Measurements from ENCODE around the gene SORCS3. TPM values are rescaled to one million over a fixed set of nuclear protein-coding genes. Genes with fewer than 3 reads are reported as not detected.

SORCS3 gene
- total RNA-seq, 1 donor from 2014 or later = not detected

DNA sequence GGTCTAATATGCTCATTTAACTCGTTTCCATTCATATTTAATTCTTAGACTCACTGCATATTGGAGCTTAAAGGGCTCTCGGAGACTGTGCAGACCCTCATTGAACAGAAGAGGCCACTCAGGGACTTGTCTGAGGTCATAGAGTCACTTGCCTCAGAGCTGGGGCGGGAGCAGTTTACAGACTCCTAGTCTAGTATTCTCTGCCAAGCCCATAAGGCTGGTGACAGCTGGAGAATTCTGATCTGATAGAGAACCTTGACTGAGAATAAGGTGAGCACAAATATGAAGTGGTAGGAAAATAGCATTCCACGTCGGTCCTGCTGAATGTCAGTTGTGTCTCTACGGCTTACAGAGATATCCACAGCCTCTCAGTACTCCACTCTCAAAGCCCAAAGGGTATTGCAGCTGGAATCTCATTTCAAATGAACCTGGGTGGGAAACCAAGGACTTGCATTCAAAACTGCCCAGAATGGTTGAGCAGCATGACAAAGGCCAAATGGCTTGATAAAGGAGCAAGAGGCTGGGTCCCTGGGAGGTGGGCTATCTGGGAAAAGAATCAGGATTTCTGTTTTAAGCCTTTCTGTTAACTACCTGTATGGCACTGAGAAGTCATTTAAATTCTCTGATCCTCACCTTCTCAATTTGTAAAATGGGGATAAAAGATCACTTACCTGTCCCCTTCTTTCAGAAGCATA, 283.2 kb downstream of the SORCS3 start:
- Mint-ChIP-seq H3K27me3 (ENCODE audit: low read depth) (no peaks in the 10 kb centered on the region), H3K4me3 (ENCODE audit: unreplicated experiment) (no peak overlapping the region), H3K36me3 (ENCODE audit: low read depth) (no peaks in the 10 kb centered on the region), H3K27ac (ENCODE audit: unreplicated experiment) (no peak overlapping the region), H3K9me3 (ENCODE audit: low read depth) (no peaks in the 10 kb centered on the region), H3K4me1 (ENCODE audit: low read depth) (no peaks in the 10 kb centered on the region)
- TF ChIP-seq, protein P1, sequence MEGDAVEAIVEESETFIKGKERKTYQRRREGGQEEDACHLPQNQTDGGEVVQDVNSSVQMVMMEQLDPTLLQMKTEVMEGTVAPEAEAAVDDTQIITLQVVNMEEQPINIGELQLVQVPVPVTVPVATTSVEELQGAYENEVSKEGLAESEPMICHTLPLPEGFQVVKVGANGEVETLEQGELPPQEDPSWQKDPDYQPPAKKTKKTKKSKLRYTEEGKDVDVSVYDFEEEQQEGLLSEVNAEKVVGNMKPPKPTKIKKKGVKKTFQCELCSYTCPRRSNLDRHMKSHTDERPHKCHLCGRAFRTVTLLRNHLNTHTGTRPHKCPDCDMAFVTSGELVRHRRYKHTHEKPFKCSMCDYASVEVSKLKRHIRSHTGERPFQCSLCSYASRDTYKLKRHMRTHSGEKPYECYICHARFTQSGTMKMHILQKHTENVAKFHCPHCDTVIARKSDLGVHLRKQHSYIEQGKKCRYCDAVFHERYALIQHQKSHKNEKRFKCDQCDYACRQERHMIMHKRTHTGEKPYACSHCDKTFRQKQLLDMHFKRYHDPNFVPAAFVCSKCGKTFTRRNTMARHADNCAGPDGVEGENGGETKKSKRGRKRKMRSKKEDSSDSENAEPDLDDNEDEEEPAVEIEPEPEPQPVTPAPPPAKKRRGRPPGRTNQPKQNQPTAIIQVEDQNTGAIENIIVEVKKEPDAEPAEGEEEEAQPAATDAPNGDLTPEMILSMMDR (IDR thresholded peaks at IDR 0.05) = no peak
- DNase-seq (ENCODE audit: low spot score) = no peak

DNA sequence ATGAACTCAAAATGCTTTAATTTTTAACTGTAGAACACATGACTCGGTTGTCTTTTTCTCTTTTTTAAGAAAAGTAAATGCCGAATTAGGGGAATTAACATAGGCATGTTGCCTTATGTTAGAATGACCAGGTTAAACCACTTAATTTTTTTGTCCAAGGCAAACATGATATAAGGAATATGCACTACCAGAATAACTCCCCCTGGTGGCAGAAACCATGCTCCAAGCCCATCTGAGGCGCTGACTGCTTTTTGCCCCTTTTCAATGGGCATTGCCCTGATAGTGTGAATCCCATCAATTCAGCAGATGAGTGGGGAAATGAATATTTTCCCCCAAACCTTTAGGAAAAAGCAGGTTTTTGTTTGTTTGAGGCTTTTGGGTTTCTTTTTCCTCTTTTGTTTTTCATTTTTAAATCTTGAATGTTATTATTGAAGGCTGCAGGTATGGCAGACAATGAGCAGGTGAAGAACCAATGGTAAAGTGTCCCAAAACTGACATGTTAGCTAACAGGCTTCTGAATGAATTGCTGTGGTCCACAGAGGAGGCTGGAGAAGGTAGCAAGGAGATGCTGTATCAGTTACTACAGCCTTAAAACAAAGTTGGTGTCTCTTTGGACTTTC, 284.3 kb downstream of the SORCS3 start:
- Mint-ChIP-seq H3K4me1 (ENCODE audit: low read depth) (no peaks in the 10 kb centered on the region), H3K36me3 (ENCODE audit: low read depth) (no peaks in the 10 kb centered on the region), H3K27ac (ENCODE audit: unreplicated experiment) (no peak overlapping the region), H3K4me3 (ENCODE audit: unreplicated experiment) (no peak overlapping the region), H3K27me3 (ENCODE audit: low read depth) (peaks cover 2% of the 10 kb centered on the region), H3K9me3 (ENCODE audit: low read depth) (no peaks in the 10 kb centered on the region)
- TF ChIP-seq, protein P1 (IDR thresholded peaks at IDR 0.05) = peak; percentile 70
- DNase-seq (ENCODE audit: low spot score) = no peak

DNA sequence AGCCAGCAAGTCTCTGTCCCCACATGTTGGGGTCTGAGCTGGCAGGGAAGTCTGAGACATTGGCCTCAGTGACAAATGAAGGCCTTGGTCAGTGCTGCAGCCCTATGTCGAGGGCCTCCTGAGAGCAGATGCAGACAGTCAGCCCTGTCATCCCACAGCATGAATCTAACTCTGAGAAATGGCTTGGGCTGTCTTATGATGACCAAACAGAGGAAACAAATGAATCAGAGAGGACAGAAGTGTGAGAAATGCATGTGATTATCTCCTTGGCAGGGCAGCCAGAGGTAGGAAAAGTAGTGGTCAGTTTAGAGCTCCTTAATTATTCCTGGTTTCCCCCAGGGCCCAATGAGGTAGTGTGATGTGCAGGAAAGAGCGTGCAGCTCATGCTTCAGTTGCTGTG, 287.6 kb downstream of the SORCS3 start:
- H3K4me1 Mint-ChIP-seq (ENCODE audit: low read depth) = no peaks in the 10 kb centered on the region
- no peak overlapping the region for H3K27ac Mint-ChIP-seq (ENCODE audit: unreplicated experiment)
- H3K4me3 Mint-ChIP-seq (ENCODE audit: unreplicated experiment) = no peak overlapping the region
- H3K9me3 Mint-ChIP-seq (ENCODE audit: low read depth) = no peaks in the 10 kb centered on the region
- no peaks in the 10 kb centered on the region for H3K36me3 Mint-ChIP-seq (ENCODE audit: low read depth)
- no peak for DNase-seq (ENCODE audit: low spot score)
- TF ChIP-seq, protein P1 (IDR thresholded peaks at IDR 0.05) = no peak
- peaks cover 2% of the 10 kb centered on the region for H3K27me3 Mint-ChIP-seq (ENCODE audit: low read depth)

DNA sequence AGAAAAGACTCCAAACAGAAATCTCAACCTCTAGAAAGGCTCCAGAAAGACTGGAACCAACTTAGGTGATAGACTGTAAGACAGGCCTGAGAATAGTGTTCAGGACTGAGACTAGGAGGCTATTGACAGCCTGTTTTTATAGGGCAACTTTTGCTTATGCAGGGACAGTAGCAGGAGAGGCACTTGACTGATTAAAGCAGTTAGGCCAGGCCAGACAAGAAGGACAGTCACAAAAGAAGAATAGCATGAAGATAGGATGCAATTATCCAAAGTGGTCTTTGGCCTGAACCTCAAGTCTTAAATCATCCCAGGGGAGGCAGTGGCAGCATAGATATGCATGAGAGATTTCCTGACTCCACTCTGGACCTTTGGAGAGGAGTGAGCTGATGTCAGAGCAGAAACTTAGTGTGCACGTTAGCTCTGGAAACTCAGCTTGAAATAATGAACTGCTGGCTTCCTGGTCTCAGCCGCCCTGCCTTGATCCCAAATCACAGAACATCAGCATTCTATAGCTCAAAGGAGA, 290.6 kb downstream of the SORCS3 start:
- Mint-ChIP-seq H3K9me3 (ENCODE audit: low read depth) (peaks cover 5% of the 10 kb centered on the region), H3K27ac (ENCODE audit: unreplicated experiment) (no peak overlapping the region), H3K4me3 (ENCODE audit: unreplicated experiment) (no peak overlapping the region), H3K4me1 (ENCODE audit: low read depth) (no peaks in the 10 kb centered on the region), H3K27me3 (ENCODE audit: low read depth) (peaks cover 2% of the 10 kb centered on the region), H3K36me3 (ENCODE audit: low read depth) (no peaks in the 10 kb centered on the region)
- DNase-seq (ENCODE audit: low spot score) = no peak
- TF ChIP-seq, protein P1 (IDR thresholded peaks at IDR 0.05) = no peak

DNA sequence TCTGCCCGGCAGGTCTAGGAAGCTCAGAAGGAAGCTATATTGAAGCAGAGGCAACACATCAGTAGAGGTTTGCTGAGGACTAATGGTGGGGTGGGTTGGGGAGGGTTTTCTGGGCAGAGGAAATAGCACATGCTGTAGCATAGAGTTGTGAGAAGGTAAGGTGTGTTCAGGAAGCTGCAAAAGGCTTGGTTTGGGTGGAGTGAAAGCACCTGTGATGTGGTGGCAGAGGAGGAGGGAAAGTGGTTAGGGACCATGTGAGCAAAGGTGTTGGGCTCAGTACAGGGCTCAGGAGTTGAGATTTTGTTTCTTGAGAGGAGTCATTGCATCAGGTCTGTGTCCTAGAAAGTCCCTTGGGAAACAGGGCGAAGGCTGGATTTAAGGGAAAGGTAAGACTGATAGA, 294.6 kb downstream of the SORCS3 start:
- Mint-ChIP-seq H3K4me1 (ENCODE audit: low read depth) (no peaks in the 10 kb centered on the region), H3K27me3 (ENCODE audit: low read depth) (no peaks in the 10 kb centered on the region), H3K36me3 (ENCODE audit: low read depth) (no peaks in the 10 kb centered on the region), H3K9me3 (ENCODE audit: low read depth) (peaks cover 8% of the 10 kb centered on the region), H3K4me3 (ENCODE audit: unreplicated experiment) (no peak overlapping the region), H3K27ac (ENCODE audit: unreplicated experiment) (no peak overlapping the region)
- no peak for DNase-seq (ENCODE audit: low spot score)
- TF ChIP-seq, protein P1 (IDR thresholded peaks at IDR 0.05) = no peak
